Gastrocnemius medialis (tissue), 4 donors: Measurements from ENCODE around the gene CXorf66. TPM values are rescaled to one million over a fixed set of nuclear protein-coding genes. Genes with fewer than 3 reads are reported as not detected.
A peak's percentile ranks its signal among the peaks of the same experiment; 100 is the strongest.

Experiments
- ATAC-seq, 2 donors: fragments of 150-250 bp; one replicate each; pipeline ENCODE4 v1.9.1; 2016
- DNase-seq, 2 donors: peaks; one replicate each; pipeline ENCODE4 v3.0.0-alpha.2; 2019
- H3K27ac ChIP-seq, 4 donors: fragments of 200-600 bp; sonication (generic); 1 replicate in 1 of 4; 2 replicates in 3 of 4; pipeline ENCODE4 v1.5.1; 2016 to 2018; ENCODE audit warnings: mild to moderate bottlenecking in 2 of 4, moderate library complexity in 1 of 4
- H3K27me3 ChIP-seq, 3 donors: fragments of 200-600 bp; sonication (generic) in 2 of 3; 1 replicate in 1 of 3; 2 replicates in 2 of 3; pipeline versions ENCODE4 v1.5.1 to v1.6.0; 2016 to 2019; ENCODE audit warnings: mild to moderate bottlenecking in 1 of 3, moderate library complexity in 1 of 3
- H3K36me3 ChIP-seq, 2 donors: fragments of 200-600 bp; sonication (generic) in 1 of 2; one replicate each; pipeline ENCODE4 v1.5.1; 2017 to 2018
- H3K4me1 ChIP-seq, 2 donors: fragments of 200-600 bp; sonication (generic) in 1 of 2; one replicate each; pipeline ENCODE4 v1.5.1; 2016 to 2017; ENCODE audit warnings: mild to moderate bottlenecking in 2 of 2
- H3K4me3 ChIP-seq, 4 donors: fragments of 200-600 bp; sonication (generic) in 3 of 4; 1 replicate in 1 of 4; 2 replicates in 3 of 4; pipeline ENCODE4 v1.5.1; 2016 to 2019; ENCODE audit warnings: mild to moderate bottlenecking in 2 of 4
- H3K9me3 ChIP-seq, 3 donors: fragments of 200-600 bp; sonication (generic) in 2 of 3; 1 replicate in 1 of 3; 2 replicates in 2 of 3; pipeline ENCODE4 v1.5.1; 2016 to 2019
- CTCF ChIP-seq, 5 experiments: fragments of 450-650 bp in 3 of 5; fragments of 200-600 bp in 2 of 5; sonication (generic) in 2 of 5; IDR thresholded peaks in 4 of 5; conservative IDR thresholded peaks in 1 of 5; 1 replicate in 4 of 5; 2 replicates in 1 of 5; pipeline ENCODE4 v1.5.1; 2016 to 2019; ENCODE audit warnings: antibody characterized with exemption in 5 of 5, mild to moderate bottlenecking in 3 of 5, moderate library complexity in 3 of 5
- POLR2A ChIP-seq, 2 donors: fragments of 450-650 bp; IDR thresholded peaks; one replicate each; pipeline ENCODE4 v1.6.1; 2017; ENCODE audit warnings: antibody characterized with exemption in 2 of 2, mild to moderate bottlenecking in 2 of 2, moderate library complexity in 2 of 2
- in situ Hi-C, 4 donors: fragments of 200-750 bp; cut with MboI; loops; one replicate each; pipeline versions ENCODE4 v1.15.0 to v1.8.0; 2017; ENCODE audit warnings: low sequenced_read_pairs in 4 of 4
- intact Hi-C: fragments of 100-400 bp; cut with DNase I; formaldehyde crosslinking; loops from one replicate; pipeline ENCODE4 v1.15.1; 2023; ENCODE audit warnings: low total_unique reads
- total RNA-seq, 4 donors: library from RNA; depleted of rRNA; stranded (reverse); fragments of >200 nt; gene quantifications; one replicate each; pipeline versions ENCODE4 v1.1.0 to v1.2.3, GENCODE V29; 2016

The CXorf66 gene
- total RNA-seq, 4 donors from 2014 or later, result not detected

- Histone ChIP-seq H3K27ac (peak within 1 kb of the TSS; percentile 94 to 96 (median 94)), H3K4me1 (peaks cover 0 to 4% of the 10 kb centered on the region in 2 donors), H3K9me3 (no peaks in the 10 kb centered on the region), H3K36me3 (no peaks in the 10 kb centered on the region), H3K27me3 (no peaks in the 10 kb centered on the region), H3K4me3 (peak within 1 kb of the TSS; percentile 77 to 90 (median 82))
- intact Hi-C loops (loop anchor here (10.0 kb wide), 1 partner anchor 98 kb away; no protein-coding TSS in a partner anchor), in situ Hi-C loops (no loop called here)
- peak; percentile 87 to 89 for ATAC-seq
- TF ChIP-seq CTCF (IDR thresholded peaks at IDR 0.05 in 4 of 5, conservative IDR thresholded peaks at IDR 0.05 in 1 of 5) (no peak), POLR2A (IDR thresholded peaks at IDR 0.05) (peak; percentile 42 to 60)
- peak; percentile 72 to 82 for DNase-seq
These were observed 32.2 kb downstream of the CXorf66 start, which contains the start of gene ATP11C for GRCh38 chrX:139932901-139933796. Gene ATP11C, minus strand, starts transcription at chrX:139933053. Its CDS starts 1,011 bp downstream, at chrX:139932042.

GRCh38 chrX:139932073-139932900 is 33.0 kb downstream of the CXorf66 start:
- no peak for TF ChIP-seq CTCF (IDR thresholded peaks at IDR 0.05 in 4 of 5, conservative IDR thresholded peaks at IDR 0.05 in 1 of 5)
- peak in 1 of 2 donors; percentile 7 for TF ChIP-seq POLR2A (IDR thresholded peaks at IDR 0.05)
- in situ Hi-C loops, result no loop called here
- Histone ChIP-seq H3K27ac (peak overlapping the region; percentile 94 to 96 (median 94)), H3K9me3 (no peaks in the 10 kb centered on the region), H3K4me1 (peaks cover 0 to 4% of the 10 kb centered on the region in 2 donors), H3K27me3 (no peaks in the 10 kb centered on the region), H3K4me3 (peak overlapping the region; percentile 77 to 90 (median 82)), H3K36me3 (no peaks in the 10 kb centered on the region)
- ATAC-seq (peak; percentile 57), DNase-seq (peak; percentile 6 to 19)
- intact Hi-C loops, result loop anchor here (10.0 kb wide), 1 partner anchor 97 kb away; no protein-coding TSS in a partner anchor

- in situ Hi-C loops, result no loop called here
- H3K27ac ChIP-seq, result peak overlapping the region; percentile 24 to 96 (median 94)
These were observed 33.7 kb downstream of the CXorf66 start for GRCh38 chrX:139931646-139932072.

More at GRCh38 chrX:139931646-139932072, 33.7 kb downstream of the CXorf66 start:
- no peaks in the 10 kb centered on the region for H3K27me3 ChIP-seq
- no peak for DNase-seq
- peaks cover 0 to 4% of the 10 kb centered on the region in 2 donors for H3K4me1 ChIP-seq
- TF ChIP-seq POLR2A (IDR thresholded peaks at IDR 0.05), result no peak
- no peak for TF ChIP-seq CTCF (IDR thresholded peaks at IDR 0.05 in 4 of 5, conservative IDR thresholded peaks at IDR 0.05 in 1 of 5)
- no peaks in the 10 kb centered on the region for H3K9me3 ChIP-seq
- peak overlapping the region; percentile 66 to 90 (median 77) for H3K4me3 ChIP-seq
- H3K36me3 ChIP-seq, result no peaks in the 10 kb centered on the region
- no peak for ATAC-seq
- intact Hi-C loops, result loop anchor here (10.0 kb wide), 1 partner anchor 97 kb away; no protein-coding TSS in a partner anchor
